OCI-LY7 (cell line): ENCODE data around the gene KLHL21. TPM values are rescaled to one million over a fixed set of nuclear protein-coding genes. Genes with fewer than 3 reads are reported as not detected.

Source experiments
- BruUV-seq: library from RNA; stranded (reverse); fragments of 400-500 nt; replicated peaks from 2 replicates; lab custom pipeline; 2021; lab: Mats Ljungman, UMichigan
- CTCF ChIA-PET: fragments of 300-600 bp; sonication (Branson Sonifier 250); formaldehyde crosslinking; loops from one replicate; lab custom pipeline; 2022; ENCODE audit warnings: antibody characterized with exemption; ENCODE audit not compliant: unreplicated experiment; lab: Charles Lee
- POLR2A ChIA-PET: fragments of 300-600 bp; sonication (Branson Sonifier 250); formaldehyde crosslinking; loops from one replicate; lab custom pipeline; 2022; ENCODE audit warnings: antibody characterized with exemption; lab: Charles Lee
- DNase-seq: peaks from one replicate; pipeline ENCODE4 v3.0.0-alpha.2; 2015; ENCODE audit warnings: low spot score
- H2AFZ ChIP-seq: fragments of 200-600 bp; sonication (generic), shearing (Covaris generic); 2 replicates; pipeline ENCODE4 v1.6.1; 2014; ENCODE audit warnings: mild to moderate bottlenecking, antibody characterized with exemption, low read length, moderate library complexity
- H3K27ac ChIP-seq: fragments of 200-600 bp; sonication (generic); 2 replicates; pipeline ENCODE4 v1.5.1; 2014; ENCODE audit warnings: mixed run types, low read depth, mild to moderate bottlenecking, moderate library complexity, low read length, inconsistent platforms; ENCODE audit not compliant: poor library complexity, severe bottlenecking
- H3K36me3 ChIP-seq: fragments of 200-600 bp; sonication (generic); 2 replicates; pipeline ENCODE4 v1.6.1; 2014; ENCODE audit warnings: mild to moderate bottlenecking, antibody characterized with exemption, low read length, moderate library complexity, mixed read lengths; ENCODE audit not compliant: insufficient read depth
- H3K4me1 ChIP-seq: fragments of 200-600 bp; sonication (generic); 2 replicates; pipeline ENCODE4 v1.5.1; 2014; ENCODE audit warnings: mild to moderate bottlenecking, low read length; ENCODE audit not compliant: insufficient read depth, poor library complexity, severe bottlenecking
- H3K4me2 ChIP-seq: fragments of 200-600 bp; sonication (generic); 2 replicates; pipeline ENCODE4 v1.6.1; 2014; ENCODE audit warnings: mild to moderate bottlenecking, low read length
- H3K4me3 ChIP-seq: fragments of 200-600 bp; sonication (generic); 2 replicates; pipeline ENCODE4 v1.5.1; 2014; ENCODE audit warnings: mild to moderate bottlenecking, low read depth, low read length; ENCODE audit not compliant: poor library complexity, severe bottlenecking
- H3K79me2 ChIP-seq: fragments of 200-600 bp; sonication (generic); 2 replicates; pipeline ENCODE4 v1.6.1; 2016; ENCODE audit warnings: low read depth, mild to moderate bottlenecking, low read length, moderate library complexity, mixed read lengths; ENCODE audit not compliant: insufficient read depth
- H3K9me2 ChIP-seq: fragments of 200-600 bp; sonication (generic); 2 replicates; pipeline ENCODE4 v1.6.1; 2016; ENCODE audit warnings: mild to moderate bottlenecking, low read length, mixed read lengths; ENCODE audit not compliant: insufficient read depth
- H3K9me3 ChIP-seq: fragments of 200-600 bp; sonication (generic); 2 replicates; pipeline ENCODE4 v1.6.1; 2014; ENCODE audit warnings: mild to moderate bottlenecking, mixed run types, low read length, mixed read lengths
- H4K20me1 ChIP-seq: fragments of 200-600 bp; sonication (generic); 2 replicates; pipeline ENCODE4 v1.6.1; 2014; ENCODE audit warnings: mild to moderate bottlenecking, antibody characterized with exemption, low read length, moderate library complexity, mixed read lengths; ENCODE audit not compliant: insufficient read depth
- EZH2phosphoT487 ChIP-seq: fragments of 200-600 bp; sonication (generic); IDR thresholded peaks from 2 replicates; pipeline ENCODE4 v1.6.1; 2018; ENCODE audit warnings: low read depth, borderline replicate concordance, mild to moderate bottlenecking, mixed run types, antibody characterized with exemption, low read length, moderate library complexity, mixed read lengths
- intact Hi-C: fragments of 100-400 bp; cut with micrococcal nuclease; formaldehyde crosslinking; loops from one replicate; pipeline ENCODE4 v1.10.0; 2022; ENCODE audit not compliant: unreplicated experiment
- total RNA-seq, 2 experiments: library from RNA; depleted of rRNA in 1 of 2; stranded (reverse); fragments of >200 nt in 1 of 2; shearing (Covaris generic) in 1 of 2; gene quantifications; 2 replicates each; pipeline ENCODE4 v1.2.3, GENCODE V29; 2014 to 2022
- TF ChIP-seq, protein P1 (sequence below): fragments of 200-600 bp; sonication (generic); conservative IDR thresholded peaks from 2 replicates; pipeline ENCODE4 v1.5.1; 2014; ENCODE audit warnings: mild to moderate bottlenecking, antibody characterized with exemption, low read length, moderate library complexity, mixed read lengths

The KLHL21 gene
- total RNA-seq, 2 experiments from 2014 or later = 7.4 to 7.6 TPM

DNA sequence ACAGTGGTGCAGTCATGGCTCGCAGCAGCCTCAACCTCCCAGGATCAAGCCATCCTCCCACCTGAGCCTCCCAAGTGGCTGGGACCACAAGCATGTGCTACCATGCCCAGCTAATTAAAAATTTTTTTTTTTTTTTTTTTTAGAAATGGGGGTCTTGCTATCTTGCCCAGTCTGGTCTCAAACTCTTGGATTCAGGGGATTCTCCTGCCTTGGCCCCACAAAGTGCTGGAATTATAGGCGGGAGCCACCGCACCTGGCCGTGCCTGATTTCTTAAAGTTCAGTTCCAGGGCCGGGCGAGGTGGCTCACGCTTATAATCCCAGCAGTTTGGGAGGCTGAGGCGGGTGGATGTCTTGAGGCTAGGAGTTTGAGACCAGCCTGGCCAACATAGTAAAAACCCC lies 28.4 kb upstream of the KLHL21 start:
- intact Hi-C loops = no loop called here
- CTCF ChIA-PET = no interaction called here
- H3K36me3 ChIP-seq = peaks cover 60% of the 10 kb centered on the region

DNA sequence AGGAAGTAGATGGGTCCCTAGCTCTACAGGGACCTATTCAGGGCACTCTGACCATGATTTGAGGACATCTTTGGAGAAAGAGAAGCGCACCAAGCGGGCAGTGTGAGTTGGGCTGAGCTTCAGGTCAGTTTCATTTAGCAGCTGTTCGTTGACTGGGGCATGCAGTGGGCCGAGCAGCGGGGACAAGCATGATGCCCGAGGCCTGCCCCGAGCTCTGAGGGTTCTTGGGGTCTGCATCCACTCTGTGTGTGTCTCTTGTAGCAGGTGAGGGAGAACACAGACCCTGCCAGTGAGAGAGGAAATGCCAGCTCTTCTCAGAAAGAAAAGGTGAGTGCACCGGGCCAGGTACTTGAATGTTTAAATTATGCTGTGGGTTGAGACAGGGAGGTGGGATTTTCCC lies 27.4 kb upstream of the KLHL21 start:
- H3K27ac ChIP-seq = no peak overlapping the region
- CTCF ChIA-PET = no interaction called here
- H3K79me2 ChIP-seq = peaks cover 9% of the 10 kb centered on the region; the same call in 1 of the 2 replicates
- intact Hi-C loops = no loop called here
- no TSS peak for BruUV-seq
- peaks cover 51% of the 10 kb centered on the region for H3K36me3 ChIP-seq
- H3K9me3 ChIP-seq = no peaks in the 10 kb centered on the region
- no peak overlapping the region for H2AFZ ChIP-seq
- no peaks in the 10 kb centered on the region for H4K20me1 ChIP-seq
- H3K4me1 ChIP-seq = peaks cover 7% of the 10 kb centered on the region
- H3K4me3 ChIP-seq = no peak overlapping the region
- POLR2A ChIA-PET = no interaction called here
- H3K4me2 ChIP-seq = no peak overlapping the region
- no peak for DNase-seq
- H3K9me2 ChIP-seq = no peaks in the 10 kb centered on the region
- TF ChIP-seq EZH2phosphoT487 = no peak
- TF ChIP-seq, protein P1, sequence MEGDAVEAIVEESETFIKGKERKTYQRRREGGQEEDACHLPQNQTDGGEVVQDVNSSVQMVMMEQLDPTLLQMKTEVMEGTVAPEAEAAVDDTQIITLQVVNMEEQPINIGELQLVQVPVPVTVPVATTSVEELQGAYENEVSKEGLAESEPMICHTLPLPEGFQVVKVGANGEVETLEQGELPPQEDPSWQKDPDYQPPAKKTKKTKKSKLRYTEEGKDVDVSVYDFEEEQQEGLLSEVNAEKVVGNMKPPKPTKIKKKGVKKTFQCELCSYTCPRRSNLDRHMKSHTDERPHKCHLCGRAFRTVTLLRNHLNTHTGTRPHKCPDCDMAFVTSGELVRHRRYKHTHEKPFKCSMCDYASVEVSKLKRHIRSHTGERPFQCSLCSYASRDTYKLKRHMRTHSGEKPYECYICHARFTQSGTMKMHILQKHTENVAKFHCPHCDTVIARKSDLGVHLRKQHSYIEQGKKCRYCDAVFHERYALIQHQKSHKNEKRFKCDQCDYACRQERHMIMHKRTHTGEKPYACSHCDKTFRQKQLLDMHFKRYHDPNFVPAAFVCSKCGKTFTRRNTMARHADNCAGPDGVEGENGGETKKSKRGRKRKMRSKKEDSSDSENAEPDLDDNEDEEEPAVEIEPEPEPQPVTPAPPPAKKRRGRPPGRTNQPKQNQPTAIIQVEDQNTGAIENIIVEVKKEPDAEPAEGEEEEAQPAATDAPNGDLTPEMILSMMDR = no peak

More for the DNA sequence above, 28.4 kb upstream of the KLHL21 start:
- no peak for DNase-seq
- POLR2A ChIA-PET = interaction anchor here (1.3 kb wide), 1 partner anchor 17 kb away, joined by 3 read pairs; no protein-coding TSS in a partner anchor
- peaks cover 3% of the 10 kb centered on the region; the same call in 1 of the 2 replicates for H3K79me2 ChIP-seq
- no peaks in the 10 kb centered on the region for H3K9me3 ChIP-seq
- H2AFZ ChIP-seq = no peak overlapping the region
- H3K27ac ChIP-seq = no peak overlapping the region
- TF ChIP-seq, protein P1 = no peak
- no peak for TF ChIP-seq EZH2phosphoT487
- no peak overlapping the region for H3K4me3 ChIP-seq
- no TSS peak for BruUV-seq
- H3K4me1 ChIP-seq = peaks cover 4% of the 10 kb centered on the region
- H4K20me1 ChIP-seq = no peaks in the 10 kb centered on the region
- H3K9me2 ChIP-seq = no peaks in the 10 kb centered on the region
- no peak overlapping the region for H3K4me2 ChIP-seq

DNA sequence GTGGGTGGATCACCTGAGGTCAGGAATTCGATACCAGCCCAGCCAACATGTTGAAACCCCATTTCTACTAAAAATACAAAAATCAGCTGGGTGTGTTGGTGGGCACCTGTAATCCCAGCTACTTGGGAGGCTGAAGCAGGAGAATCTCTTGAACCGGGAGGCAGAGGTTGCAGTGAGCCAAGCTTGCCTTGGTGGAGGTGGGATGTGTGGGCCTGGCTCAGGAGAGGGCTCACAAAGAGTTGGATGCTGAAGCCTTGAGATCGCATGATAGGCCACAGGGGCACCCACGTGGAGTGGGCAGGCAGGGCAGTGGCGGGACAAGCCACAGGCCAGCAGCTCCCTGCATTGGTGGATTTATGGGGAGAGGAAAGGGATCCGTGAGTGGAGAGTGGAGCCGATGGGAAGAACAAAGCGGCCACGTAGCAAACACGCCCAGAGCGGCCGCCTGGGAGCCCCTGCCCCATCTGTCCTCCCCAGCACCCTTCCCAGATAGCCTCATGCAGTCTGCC lies 26.4 kb upstream of the KLHL21 start:
- TF ChIP-seq, protein P1 = no peak
- no peak for TF ChIP-seq EZH2phosphoT487
- Histone ChIP-seq H3K36me3 (peaks cover 44% of the 10 kb centered on the region), H3K4me3 (no peak overlapping the region), H2AFZ (no peak overlapping the region), H4K20me1 (no peaks in the 10 kb centered on the region), H3K9me3 (no peaks in the 10 kb centered on the region), H3K79me2 (peaks cover 9% of the 10 kb centered on the region; the same call in 1 of the 2 replicates), H3K27ac (no peak overlapping the region), H3K4me2 (no peak overlapping the region), H3K9me2 (no peaks in the 10 kb centered on the region), H3K4me1 (peaks cover 15% of the 10 kb centered on the region)
- POLR2A ChIA-PET = no interaction called here
- intact Hi-C loops = loop anchor here (5.0 kb wide), 2 partner anchors 77 to 137 kb away; partner anchors contain the start of genes NOL9 and PLEKHG5
- no TSS peak for BruUV-seq
- CTCF ChIA-PET = no interaction called here
- DNase-seq = no peak
